ENCODE results near the gene FCN2.

Gene FCN2

DNA sequence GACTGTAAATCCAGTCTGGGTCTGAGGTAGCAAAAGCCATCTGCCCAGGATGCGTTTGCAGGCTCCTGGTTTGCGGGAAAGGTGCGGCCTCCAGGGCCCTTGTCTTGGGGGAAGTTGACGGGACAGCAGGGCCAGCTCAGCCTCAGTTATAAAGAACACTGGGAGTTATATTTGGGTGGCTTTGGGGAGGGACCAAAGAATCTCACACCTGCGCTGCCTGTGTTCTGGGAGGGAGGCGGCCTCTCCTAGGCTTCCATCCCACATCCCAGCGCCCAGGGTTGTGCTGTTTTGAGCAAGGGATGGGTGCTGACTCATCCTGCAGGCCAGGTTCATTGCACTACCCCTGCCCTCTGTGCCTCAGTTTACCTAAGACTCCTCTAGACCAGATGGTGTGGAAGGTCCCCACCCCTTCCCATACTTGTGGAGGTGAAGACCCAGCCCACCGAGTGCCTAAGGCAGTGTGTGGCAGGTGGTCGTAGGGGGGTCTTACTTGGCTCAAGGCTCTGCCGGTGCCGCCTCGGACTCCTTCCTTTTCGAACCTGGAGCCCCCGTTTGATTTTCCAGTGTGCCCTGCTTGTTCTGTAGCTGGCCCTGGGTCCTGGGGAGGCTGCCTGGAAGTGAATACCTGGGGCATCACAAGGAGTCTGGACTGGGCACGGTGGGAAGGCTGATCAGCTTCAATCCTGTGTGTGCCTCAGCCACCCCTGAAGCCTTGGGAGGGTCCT is 39.3 kb upstream of the FCN2 start:
- TF ChIP-seq ZFX (IDR thresholded peaks at IDR 0.05; ENCODE audit: borderline replicate concordance) (no peak), CTCF (IDR thresholded peaks at IDR 0.05) (no peak)
- H3K27ac ChIP-seq: no peak overlapping the region

- TF ChIP-seq ZFX (IDR thresholded peaks at IDR 0.05; ENCODE audit: borderline replicate concordance): no peak
- no peak for TF ChIP-seq CTCF (IDR thresholded peaks at IDR 0.05)
- H3K27ac ChIP-seq: no peak overlapping the region
Measured at GRCh38 chr9:134842321-134842720, 38.3 kb upstream of the FCN2 start.

DNA sequence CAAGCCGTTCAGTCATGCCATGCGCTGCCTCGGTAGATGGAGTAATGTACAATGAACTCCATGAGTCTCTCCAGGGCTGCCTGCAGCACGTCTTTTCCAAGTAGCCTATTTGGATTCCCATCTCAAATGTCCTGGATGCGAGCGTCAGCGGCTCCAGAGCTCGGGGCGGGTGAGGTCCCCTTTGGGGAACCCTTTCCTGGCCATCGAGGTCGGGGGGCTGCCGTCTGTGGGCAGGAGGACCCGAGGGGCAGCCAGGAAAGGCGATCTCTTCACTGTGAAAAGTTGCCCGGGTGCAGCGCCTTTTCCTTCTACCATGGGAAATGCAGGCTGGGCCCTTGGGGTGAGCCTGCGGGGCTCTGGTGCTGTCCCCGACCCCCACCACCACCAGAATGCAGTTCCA is 36.9 kb upstream of the FCN2 start:
- no peak overlapping the region for H3K27ac ChIP-seq
- no peak for TF ChIP-seq ZFX (IDR thresholded peaks at IDR 0.05; ENCODE audit: borderline replicate concordance)
- no peak for TF ChIP-seq CTCF (IDR thresholded peaks at IDR 0.05)

DNA sequence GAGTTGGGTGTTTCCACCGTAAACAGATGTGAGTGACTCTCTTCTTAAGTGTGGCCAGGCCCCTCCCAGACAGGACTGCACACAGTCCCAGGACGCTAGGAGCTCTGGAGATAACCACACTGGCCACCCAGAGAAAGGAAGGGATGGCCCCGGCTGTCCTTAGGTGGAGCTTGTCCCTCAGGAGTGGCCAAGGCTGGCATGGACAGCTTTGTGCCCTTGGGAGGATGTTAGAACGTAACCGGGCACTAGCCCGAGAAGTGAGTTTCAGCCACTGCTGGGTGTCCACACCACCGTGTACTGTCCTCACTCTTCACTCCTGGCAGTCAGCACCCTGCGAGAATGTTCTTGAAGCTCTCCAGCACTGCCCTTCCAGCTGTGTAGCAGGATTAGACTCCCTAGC is 35.8 kb upstream of the FCN2 start:
- no peak overlapping the region for H3K27ac ChIP-seq
- TF ChIP-seq CTCF (IDR thresholded peaks at IDR 0.05) (no peak), ZFX (IDR thresholded peaks at IDR 0.05; ENCODE audit: borderline replicate concordance) (no peak)

DNA sequence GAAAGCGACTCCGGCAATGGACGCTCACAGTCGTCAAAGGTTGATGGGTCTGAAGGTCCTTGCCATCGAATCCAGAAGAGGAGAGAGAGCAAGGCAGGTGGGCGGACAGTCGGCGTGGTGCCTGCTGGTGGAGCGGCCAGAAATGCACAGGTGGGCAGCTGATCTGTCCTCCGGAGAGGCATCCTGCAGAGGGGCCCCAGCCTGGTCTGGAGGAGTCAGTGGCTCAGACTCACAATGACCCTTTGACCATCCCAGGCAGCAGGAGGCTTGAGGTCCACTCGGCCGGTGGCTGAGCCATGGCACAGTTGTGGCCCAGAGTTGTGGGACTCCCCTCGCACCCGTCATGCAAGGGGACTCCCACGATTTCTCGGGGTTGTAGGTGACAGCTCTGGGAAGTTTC is 34.4 kb upstream of the FCN2 start:
- no peak overlapping the region for H3K27ac ChIP-seq
- TF ChIP-seq CTCF (IDR thresholded peaks at IDR 0.05): no peak
- no peak for TF ChIP-seq ZFX (IDR thresholded peaks at IDR 0.05; ENCODE audit: borderline replicate concordance)

DNA sequence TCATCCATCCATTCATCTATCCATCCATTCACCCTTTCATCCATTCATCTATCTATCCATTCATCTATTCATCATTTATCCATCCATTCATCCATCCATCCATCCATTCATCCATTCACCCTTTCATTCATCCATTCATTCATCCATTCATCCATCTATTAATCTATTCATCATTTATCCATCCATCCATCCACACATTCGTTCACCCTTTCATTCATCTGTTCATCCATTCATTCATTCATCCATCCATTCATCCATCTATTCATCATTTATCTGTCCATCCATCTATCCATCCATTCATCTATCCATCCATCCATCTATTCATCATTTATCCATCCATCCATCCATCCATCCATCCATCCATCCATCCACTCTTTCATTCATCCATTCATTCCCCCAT is 33.9 kb upstream of the FCN2 start:
- TF ChIP-seq CTCF (IDR thresholded peaks at IDR 0.05) (no peak), ZFX (IDR thresholded peaks at IDR 0.05; ENCODE audit: borderline replicate concordance) (no peak)
- no peak overlapping the region for H3K27ac ChIP-seq

- no peak overlapping the region for H3K27ac ChIP-seq
- TF ChIP-seq ZFX (IDR thresholded peaks at IDR 0.05; ENCODE audit: borderline replicate concordance) (no peak), CTCF (IDR thresholded peaks at IDR 0.05) (no peak)
Measured at GRCh38 chr9:134847138-134847537, 33.5 kb upstream of the FCN2 start.
